NOMO-1 (cell line): Measurements from ENCODE around the gene NCAPG2.

Experiments
- DNase-seq, 2 experiments: peaks; one replicate each; lab custom pipeline; 2025; ENCODE audit not compliant: unreplicated experiment in 2 of 2; lab: John Stamatoyannopoulos, UW

Gene NCAPG2

DNA sequence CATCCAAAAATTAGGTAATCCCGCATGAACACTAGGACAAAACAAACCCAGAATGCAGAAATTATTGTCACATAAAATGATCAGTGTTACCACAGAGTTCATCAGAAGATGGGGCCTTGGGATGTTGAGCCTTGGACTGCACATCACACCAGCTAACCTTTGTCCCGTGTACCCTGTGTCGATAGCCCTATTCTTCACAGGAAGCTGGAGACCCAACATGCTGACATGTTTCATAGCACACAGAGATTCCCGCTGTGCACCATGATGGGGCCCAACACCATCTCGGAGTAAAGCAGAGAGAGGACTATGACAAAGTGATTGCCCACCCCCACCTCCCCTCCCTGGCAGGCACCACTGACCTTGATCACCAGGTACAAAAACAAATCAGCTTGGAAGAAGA, 121.5 kb downstream of the NCAPG2 start:
- DNase-seq = no peak

DNA sequence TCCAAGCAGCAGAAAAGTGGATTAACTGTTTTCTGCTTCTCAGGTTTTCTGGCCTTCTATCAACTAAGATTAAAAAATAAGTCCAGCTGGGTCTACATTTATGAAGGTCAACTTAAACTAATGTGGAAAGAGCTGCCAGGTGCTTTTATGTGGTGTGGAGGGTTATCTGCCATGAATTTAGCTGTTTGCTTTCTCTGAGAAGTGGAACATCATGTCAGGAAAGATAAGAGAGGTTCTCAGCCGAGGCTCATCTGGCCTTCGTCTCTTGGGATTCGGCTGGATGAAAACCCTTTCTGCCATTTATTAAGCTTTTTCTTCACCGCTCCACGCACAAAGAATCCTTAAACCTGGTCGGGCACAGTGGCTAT, 122.5 kb downstream of the NCAPG2 start:
- no peak for DNase-seq

DNA sequence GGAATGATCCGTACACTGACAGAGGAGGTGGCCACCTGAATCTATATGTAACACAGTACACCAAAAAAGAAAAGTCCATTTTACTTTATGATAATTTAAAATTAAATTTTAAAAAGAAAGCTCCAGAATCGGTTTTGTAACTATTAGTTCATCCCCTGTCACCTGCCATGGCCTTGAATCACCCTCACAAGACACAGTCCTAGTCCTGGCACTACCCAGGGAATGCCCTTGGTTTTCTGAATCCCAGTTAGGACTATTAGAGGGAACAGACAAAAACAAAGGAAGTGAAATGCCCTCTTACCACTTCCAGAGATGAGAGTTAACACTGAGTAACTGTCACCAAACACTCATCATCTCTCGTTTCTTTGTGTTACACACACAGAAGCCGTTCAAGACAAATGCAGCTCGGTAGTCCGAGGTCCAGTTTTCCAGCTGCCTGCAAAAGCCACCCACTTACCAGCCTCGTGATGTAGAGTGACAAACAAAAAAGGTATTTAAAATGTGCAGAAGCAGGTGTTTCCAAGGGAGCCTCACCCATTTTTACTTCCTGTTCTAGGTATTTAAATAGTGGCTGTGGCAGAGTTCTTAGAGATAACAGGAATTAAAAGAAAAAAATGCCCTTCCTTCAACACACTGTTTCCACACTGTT, 123.0 kb downstream of the NCAPG2 start:
- no peak for DNase-seq
